Endothelial cell (in vitro differentiated cells): ENCODE results near the gene STX5. TPM values are rescaled to one million over a fixed set of nuclear protein-coding genes. Genes with fewer than 3 reads are reported as not detected.

ENCODE experiments used
- DNase-seq: peaks from one replicate; pipeline ENCODE4 v3.0.0; 2021; ENCODE audit warnings: low spot score
- H3K27ac Mint-ChIP-seq: one replicate; pipeline ENCODE4 v1.8.0; 2021; ENCODE audit warnings: mixed read lengths, inconsistent platforms; ENCODE audit not compliant: unreplicated experiment
- H3K27me3 Mint-ChIP-seq: one replicate; pipeline ENCODE4 v1.8.0; 2021; ENCODE audit warnings: mild to moderate bottlenecking, moderate library complexity, mixed read lengths, inconsistent platforms; ENCODE audit not compliant: unreplicated experiment
- H3K36me3 Mint-ChIP-seq: one replicate; pipeline ENCODE4 v1.8.0; 2021; ENCODE audit warnings: mild to moderate bottlenecking, low read depth, mixed read lengths, inconsistent platforms; ENCODE audit not compliant: unreplicated experiment
- H3K4me1 Mint-ChIP-seq: one replicate; pipeline ENCODE4 v1.8.0; 2021; ENCODE audit warnings: mild to moderate bottlenecking, mixed read lengths, inconsistent platforms; ENCODE audit not compliant: unreplicated experiment
- H3K4me3 Mint-ChIP-seq: one replicate; pipeline ENCODE4 v1.8.0; 2021; ENCODE audit warnings: mild to moderate bottlenecking, mixed read lengths, inconsistent platforms; ENCODE audit not compliant: unreplicated experiment
- H3K9me3 Mint-ChIP-seq: one replicate; pipeline ENCODE4 v1.8.0; 2021; ENCODE audit warnings: mixed read lengths, inconsistent platforms; ENCODE audit not compliant: unreplicated experiment
- total RNA-seq: library from RNA; stranded (reverse); fragmentation: NEBNext Ultra II Directional; extraction: Animal tissue kit (Norgen Biotek cat#: 25700); gene quantifications from one replicate; pipeline ENCODE4 v1.2.1, GENCODE V29; 2021; ENCODE audit not compliant: unreplicated experiment
- TF ChIP-seq, protein P1 (sequence below): fragments of 200-600 bp; sonication (generic); IDR thresholded peaks from one replicate; pipeline ENCODE4 v1.5.0; 2021; ENCODE audit warnings: antibody characterized with exemption; ENCODE audit not compliant: unreplicated experiment

Gene STX5
- total RNA-seq, 1 donor from 2014 or later = 37.9 TPM

DNA sequence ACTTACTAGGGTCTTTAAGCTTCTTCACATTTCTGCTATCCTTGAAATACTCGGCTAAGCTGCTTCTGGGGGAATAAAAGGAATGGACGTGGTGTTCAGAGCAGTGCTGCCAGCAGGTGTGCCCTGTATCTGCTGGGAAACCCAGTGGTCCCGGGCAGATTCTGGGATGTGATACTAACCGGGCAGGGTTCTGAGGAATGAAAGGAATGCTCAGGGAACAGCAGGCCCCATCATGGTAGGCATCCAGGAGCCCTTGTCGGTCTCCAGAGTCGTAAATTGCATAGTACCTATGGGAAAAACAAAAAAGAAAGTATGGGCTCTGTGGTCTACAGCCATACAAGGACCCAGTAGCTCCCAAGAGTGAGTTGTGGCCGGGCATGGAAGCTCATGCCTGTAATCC, 35.6 kb downstream of the STX5 start:
- Mint-ChIP-seq H3K27me3 (peaks cover 12% of the 10 kb centered on the region), H3K9me3 (no peaks in the 10 kb centered on the region), H3K36me3 (peaks cover 53% of the 10 kb centered on the region), H3K27ac (no peak overlapping the region), H3K4me3 (peak overlapping the region; percentile 31), H3K4me1 (peaks cover 8% of the 10 kb centered on the region)
- TF ChIP-seq, protein P1, sequence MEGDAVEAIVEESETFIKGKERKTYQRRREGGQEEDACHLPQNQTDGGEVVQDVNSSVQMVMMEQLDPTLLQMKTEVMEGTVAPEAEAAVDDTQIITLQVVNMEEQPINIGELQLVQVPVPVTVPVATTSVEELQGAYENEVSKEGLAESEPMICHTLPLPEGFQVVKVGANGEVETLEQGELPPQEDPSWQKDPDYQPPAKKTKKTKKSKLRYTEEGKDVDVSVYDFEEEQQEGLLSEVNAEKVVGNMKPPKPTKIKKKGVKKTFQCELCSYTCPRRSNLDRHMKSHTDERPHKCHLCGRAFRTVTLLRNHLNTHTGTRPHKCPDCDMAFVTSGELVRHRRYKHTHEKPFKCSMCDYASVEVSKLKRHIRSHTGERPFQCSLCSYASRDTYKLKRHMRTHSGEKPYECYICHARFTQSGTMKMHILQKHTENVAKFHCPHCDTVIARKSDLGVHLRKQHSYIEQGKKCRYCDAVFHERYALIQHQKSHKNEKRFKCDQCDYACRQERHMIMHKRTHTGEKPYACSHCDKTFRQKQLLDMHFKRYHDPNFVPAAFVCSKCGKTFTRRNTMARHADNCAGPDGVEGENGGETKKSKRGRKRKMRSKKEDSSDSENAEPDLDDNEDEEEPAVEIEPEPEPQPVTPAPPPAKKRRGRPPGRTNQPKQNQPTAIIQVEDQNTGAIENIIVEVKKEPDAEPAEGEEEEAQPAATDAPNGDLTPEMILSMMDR = no peak
- DNase-seq = no peak

DNA sequence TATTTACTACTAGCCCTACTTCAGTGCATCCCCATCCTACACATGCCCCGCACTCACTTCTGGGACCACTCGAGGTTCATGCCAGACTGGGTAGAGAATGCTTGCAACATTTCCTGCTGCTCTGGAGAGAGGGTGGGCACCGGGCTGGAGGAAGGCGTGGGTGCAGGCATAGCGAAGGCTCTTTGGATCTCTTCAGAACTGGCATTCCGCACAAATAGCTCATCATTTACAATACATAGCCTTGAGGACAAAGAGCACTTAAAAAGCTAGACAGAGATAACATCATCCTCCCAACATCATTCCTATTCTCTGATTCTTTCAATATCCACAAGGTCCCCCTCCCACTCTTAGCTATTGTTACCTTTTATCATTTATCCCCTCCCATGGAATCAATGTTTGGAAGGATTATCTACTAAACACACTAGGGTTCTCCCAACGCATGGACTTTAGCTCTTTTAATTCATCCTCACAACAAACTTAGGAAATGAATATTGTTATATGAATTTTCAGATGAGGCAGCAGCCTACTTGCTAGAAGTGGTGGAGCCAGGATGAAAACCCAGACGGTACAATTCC, 37.6 kb downstream of the STX5 start:
- TF ChIP-seq, protein P1 = no peak
- Mint-ChIP-seq H3K27me3 (peaks cover 18% of the 10 kb centered on the region), H3K27ac (peak overlapping the region; percentile 52), H3K4me3 (peak overlapping the region; percentile 59), H3K36me3 (peaks cover 54% of the 10 kb centered on the region), H3K9me3 (no peaks in the 10 kb centered on the region), H3K4me1 (peaks cover 17% of the 10 kb centered on the region)
- DNase-seq = no peak

DNA sequence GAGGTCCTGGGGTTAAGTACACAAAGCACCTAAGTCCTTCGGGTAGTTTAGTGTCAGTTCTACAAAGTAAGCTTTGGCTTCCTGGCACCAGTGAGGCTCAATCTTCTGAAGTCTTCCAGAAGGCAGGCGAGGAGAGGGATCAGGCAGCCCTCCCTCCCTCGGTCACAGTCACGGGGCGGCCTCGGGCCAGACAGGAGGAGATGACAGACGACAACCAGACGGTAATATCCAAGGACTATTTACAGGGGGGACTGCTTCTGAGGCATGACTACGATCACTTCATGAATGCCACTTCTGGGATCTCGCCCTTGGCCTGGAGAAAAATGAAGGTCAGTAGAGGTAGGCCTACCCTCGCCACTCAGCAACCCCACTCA, 39.7 kb downstream of the STX5 start:
- H3K27me3 Mint-ChIP-seq = peaks cover 12% of the 10 kb centered on the region
- H3K4me1 Mint-ChIP-seq = peaks cover 20% of the 10 kb centered on the region
- TF ChIP-seq, protein P1 = no peak
- H3K27ac Mint-ChIP-seq = peak overlapping the region; percentile 85
- H3K9me3 Mint-ChIP-seq = no peaks in the 10 kb centered on the region
- DNase-seq = no peak
- H3K4me3 Mint-ChIP-seq = peak overlapping the region; percentile 88
- peaks cover 42% of the 10 kb centered on the region for H3K36me3 Mint-ChIP-seq

DNA sequence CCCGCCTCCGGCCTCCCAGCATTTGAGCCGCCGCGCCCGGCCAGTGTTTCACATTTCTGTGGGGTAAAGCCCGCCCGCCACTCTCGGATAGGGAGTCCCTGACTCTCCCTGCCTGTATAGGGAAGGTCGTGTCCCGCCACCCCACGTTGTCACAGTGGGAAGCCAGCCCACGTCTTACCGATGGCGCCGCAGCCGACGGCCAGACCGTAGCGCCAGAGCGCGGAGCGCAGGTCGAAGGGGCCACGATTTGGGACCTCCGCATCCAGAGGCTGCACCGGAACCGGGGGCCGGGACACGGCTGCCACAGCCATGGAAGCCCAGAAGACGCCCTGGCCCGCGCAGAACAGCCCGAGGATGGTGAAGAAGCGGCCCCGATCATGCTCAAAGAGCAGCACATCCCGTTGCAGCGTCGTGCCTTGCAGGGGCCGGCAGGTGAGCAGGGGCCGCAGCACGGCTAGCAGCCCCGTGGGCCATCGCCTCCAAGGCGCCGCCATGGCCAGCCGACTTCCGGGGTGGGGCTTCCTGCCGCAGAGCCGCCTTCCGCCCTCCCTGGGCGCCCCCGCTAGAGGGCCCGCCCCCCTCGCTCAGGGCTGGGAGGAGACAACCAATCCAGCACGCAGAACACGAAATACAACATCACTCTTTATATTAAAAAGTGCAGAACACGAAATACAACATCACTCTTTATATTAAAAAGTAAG, 40.2 kb downstream of the STX5 start, which contains the start of gene TMEM223:
TMEM223 (minus strand) TSS at position 506 of the 701 bp plus-strand sequence; CDS start at position 494, 12 bp downstream.
- Mint-ChIP-seq H3K4me1 (peaks cover 20% of the 10 kb centered on the region), H3K27ac (peak within 1 kb of the TSS; percentile 85), H3K27me3 (peaks cover 12% of the 10 kb centered on the region), H3K9me3 (no peaks in the 10 kb centered on the region), H3K4me3 (peak within 1 kb of the TSS; percentile 93), H3K36me3 (peaks cover 40% of the 10 kb centered on the region)
- DNase-seq = peak; percentile 83
- TF ChIP-seq, protein P1 = no peak

DNA sequence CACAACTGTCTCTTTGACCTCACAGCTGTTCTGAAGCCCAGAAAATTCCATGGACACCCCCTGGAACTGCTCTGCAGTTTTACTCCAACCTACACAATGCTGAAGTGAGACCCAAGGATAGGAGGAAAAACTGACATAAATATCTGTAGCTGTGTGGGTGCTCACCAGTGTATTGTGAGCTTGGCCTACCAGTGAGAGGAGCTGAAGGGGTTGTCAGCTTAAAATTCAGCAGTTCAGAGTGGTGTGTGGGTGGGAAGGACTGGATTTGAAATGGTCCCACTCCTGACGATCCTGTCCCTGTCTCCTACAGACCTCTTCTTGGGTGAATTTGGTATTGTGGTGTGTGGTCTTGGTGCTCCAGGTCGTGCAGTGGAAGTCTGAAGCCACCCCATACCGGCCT, 42.3 kb downstream of the STX5 start:
- Mint-ChIP-seq H3K27ac (no peak overlapping the region), H3K9me3 (no peaks in the 10 kb centered on the region), H3K27me3 (peaks cover 12% of the 10 kb centered on the region), H3K4me3 (peak overlapping the region; percentile 71), H3K36me3 (peaks cover 27% of the 10 kb centered on the region), H3K4me1 (peaks cover 24% of the 10 kb centered on the region)
- DNase-seq = no peak
- TF ChIP-seq, protein P1 = no peak
